Inflammatory macrophage (primary cell): ENCODE measurements around the gene MUC20.
"Not testable (repeated sequence)": the region's sequence is repeated elsewhere in the genome, so short reads cannot be mapped to it uniquely, and the experiment has no call there.

Experiments
- DNase-seq, 2 donors: peaks; one replicate each; pipeline ENCODE4 v3.0.0-alpha.2; 2020 to 2022

The MUC20 gene

DNA sequence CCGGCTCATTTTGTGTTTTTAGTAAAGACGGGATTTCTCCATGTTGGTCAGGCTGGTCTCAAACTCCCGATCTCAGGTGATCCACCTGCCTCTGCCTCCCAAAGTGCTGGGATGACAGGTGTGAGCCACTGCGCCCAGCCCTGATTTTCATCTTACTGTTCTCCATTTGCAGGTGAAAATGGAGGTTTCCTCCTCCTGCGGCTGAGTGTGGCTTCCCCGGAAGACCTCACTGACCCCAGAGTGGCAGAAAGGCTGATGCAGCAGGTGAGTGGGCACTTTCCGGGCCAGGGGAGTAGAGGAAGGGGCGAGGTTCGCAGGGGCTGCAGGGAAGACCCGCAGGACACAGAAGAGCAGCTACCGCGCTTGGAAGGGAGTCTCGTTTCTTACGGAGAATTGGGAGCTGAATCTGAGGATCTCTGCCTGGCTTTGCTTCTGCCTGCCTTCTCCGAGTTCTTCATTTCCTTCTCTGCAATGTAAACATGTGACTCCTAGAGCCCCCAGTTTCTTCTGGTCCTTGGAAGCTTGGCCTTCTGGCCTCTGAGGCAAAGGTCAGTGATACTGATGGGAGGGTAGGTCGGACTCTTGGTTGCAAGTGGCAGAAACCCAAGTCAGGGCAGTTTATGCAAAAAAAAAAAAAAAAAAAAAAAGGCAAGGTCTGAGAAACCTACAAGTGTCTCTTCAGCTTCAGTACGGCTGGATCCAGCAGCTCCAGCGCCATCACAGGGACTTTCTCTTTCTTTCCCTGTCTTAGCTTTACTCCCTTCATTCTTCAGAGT lies 8.9 kb downstream of the MUC20 start:
- no peak for DNase-seq

DNA sequence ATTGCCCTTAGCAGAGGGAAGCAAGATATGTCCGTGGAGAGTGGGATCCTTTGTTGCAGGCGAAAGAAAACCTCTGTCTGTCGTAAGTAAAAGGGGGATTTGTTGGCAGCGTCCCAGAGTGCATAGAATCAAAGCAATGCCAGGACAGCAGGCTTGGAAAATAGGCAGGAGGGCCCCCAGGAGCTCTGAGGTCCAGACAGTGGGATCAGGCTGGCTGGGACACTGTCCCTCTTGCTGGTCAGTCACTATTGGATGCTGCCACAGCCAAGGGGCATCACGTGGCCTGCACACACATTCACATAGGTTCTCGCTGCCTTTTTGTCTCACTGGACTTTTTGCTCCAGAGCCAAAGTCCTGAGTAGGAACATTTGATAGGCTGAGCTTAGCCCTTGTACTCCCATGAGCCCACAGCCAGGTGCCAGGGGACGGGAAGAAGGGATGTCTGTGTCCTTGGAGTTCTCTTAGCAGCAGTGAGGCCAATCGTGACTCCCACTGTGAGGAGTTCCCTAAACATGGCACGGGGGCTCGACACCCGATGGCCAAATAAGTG lies 10.7 kb downstream of the MUC20 start:
- no peak for DNase-seq

DNA sequence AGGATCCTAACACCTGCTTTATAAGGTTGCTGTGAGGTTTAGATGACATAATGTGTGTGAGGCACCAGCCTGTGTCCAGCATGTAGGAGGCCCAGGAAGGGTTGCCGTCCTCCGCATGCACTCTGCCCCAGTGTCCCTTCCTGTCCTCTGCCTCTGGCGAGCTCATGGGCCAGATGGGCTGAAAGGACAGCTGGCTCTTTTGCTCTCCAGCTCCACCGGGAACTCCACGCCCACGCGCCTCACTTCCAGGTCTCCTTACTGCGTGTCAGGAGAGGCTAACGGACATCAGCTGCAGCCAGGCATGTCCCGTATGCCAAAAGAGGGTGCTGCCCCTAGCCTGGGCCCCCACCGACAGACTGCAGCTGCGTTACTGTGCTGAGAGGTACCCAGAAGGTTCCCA lies 12.2 kb downstream of the MUC20 start:
- no peak for DNase-seq

GRCh38 chr3:195735036-195735695 lies 14.4 kb downstream of the MUC20 start:
- no peak for DNase-seq

DNA sequence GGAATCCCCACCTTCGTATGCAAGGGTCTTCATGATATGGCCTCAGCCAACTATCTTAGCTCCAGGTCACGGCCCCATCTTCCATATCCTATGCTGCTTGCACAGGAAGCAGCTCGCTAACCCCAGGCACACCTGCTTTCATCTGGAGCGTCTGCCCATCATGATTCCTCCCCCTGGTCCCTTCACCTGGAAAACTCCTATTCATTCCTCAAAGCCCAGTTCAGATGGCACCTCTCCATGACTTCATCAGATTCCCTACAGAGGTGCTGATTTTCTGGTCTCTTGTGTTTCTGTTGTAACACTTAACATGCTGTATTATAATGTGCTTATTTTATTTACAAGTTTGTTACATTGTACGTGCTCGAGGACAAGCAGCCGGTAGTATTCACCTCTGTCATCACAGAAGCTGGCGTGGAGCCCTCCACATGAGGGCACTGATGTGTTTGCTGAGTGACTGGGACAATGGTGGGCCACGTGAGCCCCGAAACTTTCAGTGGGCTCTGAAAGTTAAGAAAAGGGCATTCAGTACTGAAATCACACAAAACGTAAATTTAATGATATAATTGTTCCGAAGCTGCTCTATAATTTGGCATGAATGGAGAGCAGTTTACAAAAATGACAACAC lies 16.2 kb downstream of the MUC20 start:
- no peak for DNase-seq

DNA sequence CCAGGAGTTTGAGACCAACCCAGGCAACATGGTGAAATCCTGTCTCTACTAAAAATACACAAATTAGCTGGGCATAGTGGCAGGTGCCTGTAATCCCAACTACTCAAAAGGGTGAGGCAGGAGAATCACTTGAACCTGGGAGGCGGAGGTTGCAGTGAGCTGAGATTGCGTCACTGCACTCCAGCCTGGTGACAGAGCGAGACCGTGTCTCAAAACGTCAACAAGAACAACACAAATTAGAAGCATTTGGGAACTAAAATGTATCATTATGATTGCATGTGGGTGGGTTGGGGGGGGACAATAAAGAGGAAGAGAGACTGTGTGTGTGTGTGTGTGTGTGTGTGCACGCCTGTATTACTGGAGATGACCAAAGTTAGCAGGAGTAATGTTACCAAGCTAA lies 17.0 kb downstream of the MUC20 start:
- DNase-seq: peak; percentile 60 to 76

- DNase-seq: no peak
Observed at GRCh38 chr3:195738274-195739044, 17.7 kb downstream of the MUC20 start.

DNA sequence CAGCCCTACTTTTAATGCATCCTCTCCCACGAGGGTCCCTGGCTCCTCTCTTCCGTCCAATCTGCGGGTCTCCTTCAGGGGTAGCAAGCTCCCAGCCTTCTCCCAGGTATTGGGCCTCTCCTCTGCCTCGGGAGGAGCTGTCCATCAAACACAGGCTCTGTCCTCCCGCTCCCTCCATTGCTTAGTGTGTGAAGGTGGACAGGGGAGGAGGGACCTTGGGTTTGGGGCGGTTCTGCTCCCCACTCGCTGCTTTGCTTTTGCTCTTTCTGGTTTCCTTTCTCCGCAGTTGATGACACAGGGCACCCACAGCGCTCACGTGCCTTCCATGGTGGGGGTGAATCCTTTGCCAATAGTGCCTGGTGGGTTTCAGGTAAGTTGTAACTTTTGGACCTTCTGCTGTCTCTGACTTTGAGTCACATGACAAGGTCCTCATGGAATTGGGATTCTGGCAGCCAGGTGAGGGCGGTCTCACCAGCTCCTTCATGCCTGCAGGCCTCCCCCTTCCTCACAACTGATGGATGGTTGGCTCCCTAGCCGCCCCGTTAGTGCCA lies 18.9 kb downstream of the MUC20 start:
- DNase-seq: no peak

DNA sequence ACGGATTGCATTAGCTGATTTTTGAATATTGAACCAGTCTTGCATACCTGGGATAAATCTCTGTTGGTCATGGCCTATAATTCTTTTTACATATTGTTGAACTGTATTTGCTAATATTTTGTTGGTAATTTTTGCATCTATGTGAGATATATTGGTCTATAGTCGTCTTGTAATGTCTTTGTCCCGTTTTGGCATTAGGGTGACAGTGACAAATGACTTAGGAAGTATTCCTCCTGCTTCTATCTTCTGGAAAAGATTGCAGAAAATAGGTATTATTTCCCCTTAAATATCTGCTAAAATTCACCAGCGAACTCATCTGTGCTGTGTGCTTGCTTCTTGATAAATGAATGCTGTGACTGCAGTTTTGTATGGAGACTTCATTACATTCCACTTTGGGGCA lies 23.7 kb downstream of the MUC20 start:
- DNase-seq: no peak

DNA sequence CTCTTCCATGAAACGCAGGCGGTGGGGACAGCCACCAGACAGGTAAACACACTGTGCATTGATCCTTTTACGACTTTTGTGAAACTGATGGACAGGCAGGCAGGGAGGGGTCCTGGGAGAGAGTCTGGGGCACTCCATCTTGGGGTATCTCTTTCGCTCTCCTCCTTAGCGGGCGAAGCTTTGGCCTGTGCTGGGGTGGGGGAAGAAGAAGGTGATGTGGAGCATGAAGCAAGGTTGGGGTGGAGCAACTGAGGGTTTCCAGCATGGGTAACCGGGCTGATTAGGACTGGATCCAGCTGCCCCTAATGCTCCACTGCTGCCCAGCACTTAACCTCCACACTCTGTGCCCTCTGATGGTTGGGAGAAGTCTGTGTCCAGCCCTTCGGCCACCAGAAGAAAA lies 25.6 kb downstream of the MUC20 start:
- no peak for DNase-seq

DNA sequence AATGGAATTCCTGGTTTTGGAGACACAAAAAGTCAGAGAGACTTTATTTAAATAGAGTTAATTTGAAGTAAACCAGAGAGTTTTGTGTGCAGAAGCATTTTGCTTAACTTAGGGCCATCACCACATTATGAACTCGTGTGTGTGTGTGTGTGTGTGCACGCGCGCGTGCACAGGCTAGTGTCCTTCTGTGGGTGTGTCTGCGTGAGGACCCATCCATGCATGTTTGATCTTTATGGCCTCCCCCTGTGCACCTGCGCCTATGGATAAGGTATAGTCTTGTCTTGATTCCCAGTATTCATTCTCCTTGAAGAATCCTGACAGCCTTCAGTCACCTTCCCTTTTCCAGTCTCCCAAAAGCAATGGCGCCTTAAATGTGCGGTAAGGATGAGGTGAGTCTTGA lies 26.0 kb downstream of the MUC20 start:
- no peak for DNase-seq

GRCh38 chr3:195748661-195749060 lies 27.9 kb downstream of the MUC20 start:
- no peak for DNase-seq

- not testable (repeated sequence) for DNase-seq
Observed at GRCh38 chr3:195749101-195749500, 28.3 kb downstream of the MUC20 start.

- DNase-seq: no peak
Observed at GRCh38 chr3:195750797-195751520, 30.2 kb downstream of the MUC20 start.

DNA sequence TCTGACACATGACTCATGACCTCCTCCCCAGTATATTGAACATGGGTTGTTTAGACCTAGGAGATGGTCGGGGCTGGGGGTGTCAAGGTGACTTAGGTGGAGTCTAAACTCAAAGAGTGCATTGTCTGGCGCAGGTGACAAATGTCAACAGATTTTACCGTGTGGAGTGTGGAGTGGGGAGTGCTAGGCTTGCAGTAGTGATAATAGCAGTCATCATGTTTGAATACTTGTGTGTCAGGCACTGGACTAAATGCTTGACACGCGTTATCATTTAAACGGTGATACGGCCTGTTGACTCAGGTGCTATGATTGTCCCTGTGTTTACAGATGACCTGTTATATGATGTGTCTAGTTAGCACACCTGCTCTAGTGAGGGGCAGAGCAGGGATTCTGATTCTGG lies 30.8 kb downstream of the MUC20 start:
- no peak for DNase-seq

GRCh38 chr3:195752066-195752465 lies 31.3 kb downstream of the MUC20 start:
- no peak for DNase-seq

- peak in 1 of 2 donors; percentile 53 for DNase-seq
Observed at GRCh38 chr3:195752546-195753331, 32.0 kb downstream of the MUC20 start.

- DNase-seq: no peak
Observed at GRCh38 chr3:195753581-195753980, 32.8 kb downstream of the MUC20 start.

DNA sequence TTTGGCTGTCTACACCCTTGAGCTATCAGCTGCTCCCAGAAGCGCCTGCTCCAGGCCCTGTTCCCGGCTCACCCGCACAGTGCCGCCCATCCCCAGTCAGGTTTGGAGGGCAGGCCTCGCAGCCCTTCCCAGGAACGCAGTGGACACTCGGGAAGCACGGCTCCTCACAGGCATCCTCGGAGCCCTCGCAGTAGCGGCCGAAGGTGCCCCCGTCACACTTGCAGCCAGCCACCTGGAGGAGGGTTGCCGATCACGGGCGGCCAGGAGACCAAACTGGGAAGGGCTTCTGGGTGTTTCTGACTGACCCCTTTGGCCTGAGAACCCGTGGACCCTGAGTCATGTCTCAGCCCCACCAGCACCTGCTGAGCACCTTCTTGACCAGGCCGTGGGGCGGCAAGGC lies 33.4 kb downstream of the MUC20 start:
- no peak for DNase-seq

DNA sequence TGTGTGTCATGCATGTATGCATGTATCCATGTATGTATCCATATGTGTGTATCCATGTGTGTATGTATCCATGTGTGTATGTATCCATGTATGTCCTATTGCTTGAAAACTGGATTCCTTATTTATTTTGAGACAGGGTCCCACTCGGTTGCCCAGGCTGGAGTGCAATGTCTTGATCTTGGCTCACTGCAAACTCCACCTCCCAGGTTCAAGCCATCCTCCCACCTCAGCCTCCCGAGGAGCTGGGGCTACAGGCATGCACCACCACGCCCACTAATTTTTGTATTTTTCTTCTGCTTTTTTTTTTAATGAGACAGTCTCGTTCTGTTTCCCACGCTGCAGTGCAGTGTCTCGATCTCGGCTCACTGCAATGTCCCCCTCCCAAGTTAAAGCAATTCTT lies 34.1 kb downstream of the MUC20 start:
- DNase-seq: no peak

GRCh38 chr3:195755391-195755790 lies 34.6 kb downstream of the MUC20 start:
- DNase-seq: no peak
